ENCODE data around the gene RPS8. TPM values are rescaled to one million over a fixed set of nuclear protein-coding genes. Genes with fewer than 3 reads are reported as not detected.

Gene RPS8
- total and polyA plus RNA-seq, 2 of the 8 experiments (the other 6 are each of a cell fraction or from before 2014, with no cell fraction given): 2,261 to 2,407 TPM

GRCh38 chr1:44812822-44813543 lies 37.6 kb downstream of the RPS8 start:
- Histone ChIP-seq H3K79me2 (ENCODE audit: control insufficient read depth in 1 of 2, insufficient read depth in 2 of 2, low read length in 2 of 2) (no peaks in the 10 kb centered on the region), H2BK12ac (ENCODE audit: low read depth, low read length) (peak overlapping the region; percentile 55; the same call in 1 of the 2 replicates), H4K5ac (ENCODE audit: insufficient read length, low read depth, low read length) (no peak overlapping the region), H3K79me1 (ENCODE audit: low read depth, low read length) (no peaks in the 10 kb centered on the region), H4K91ac (replicated peaks; ENCODE audit: insufficient read length, low read length) (peak overlapping the region; percentile 77), H4K20me1 (replicated peaks in 1 of 2; ENCODE audit: control insufficient read depth in 1 of 2, insufficient read depth in 2 of 2, low read length in 2 of 2) (no peaks in the 10 kb centered on the region), H3K14ac (ENCODE audit: insufficient read length) (no peak overlapping the region), H2AFZ (ENCODE audit: low read length) (no peak overlapping the region; the same call in 1 of the 2 replicates), H3K9ac (replicated peaks in 1 of 4; ENCODE audit: extremely low read depth in 1 of 4, low read depth in 3 of 4, low read length in 3 of 4) (peak overlapping the region in 3 of 4 experiments; percentile 59 to 66 (median 61); a peak in 4 of 7 replicates), H3K27me3 (replicated peaks in 1 of 4; ENCODE audit: control insufficient read depth in 3 of 4, extremely low read depth in 1 of 4, insufficient read depth in 3 of 4, low read length in 3 of 4) (peaks cover 0 to 8% (median 1%) of the 10 kb centered on the region in 4 experiments; a peak in 4 of 7 replicates), H3K4me3 (ENCODE audit: extremely low read depth in 1 of 4, insufficient read depth in 2 of 4, low read depth in 3 of 4, low read length in 4 of 4) (peak overlapping the region; percentile 32 to 73 (median 64)), H3K4ac (replicated peaks; ENCODE audit: insufficient read length, low read depth, low read length) (peak overlapping the region; percentile 21), H3K23ac (ENCODE audit: insufficient read length) (no peak overlapping the region), H2BK20ac (ENCODE audit: low read length) (0 out of 2 replicates have a peak overlapping the region, but pooled peaks have one; percentile 18), H4K8ac (ENCODE audit: extremely low read depth, insufficient read depth, low read length) (peak overlapping the region; percentile 63), H3K4me2 (ENCODE audit: insufficient read depth in 1 of 2, low read depth in 2 of 2, low read length in 2 of 2) (peak overlapping the region; percentile 64 to 88), H3K56ac (replicated peaks; ENCODE audit: insufficient read length, low read depth, low read length) (no peak overlapping the region), H2BK15ac (ENCODE audit: low read length) (peak overlapping the region; percentile 88; the same call in 1 of the 2 replicates), H3K9me3 (ENCODE audit: insufficient read depth in 2 of 2, low read depth in 1 of 2, low read length in 1 of 2) (no peaks in the 10 kb centered on the region), H2AK5ac (ENCODE audit: low read depth, low read length) (no peak overlapping the region; the same call in 1 of the 2 replicates), H3K23me2 (ENCODE audit: low read depth, low read length) (peaks cover 6% of the 10 kb centered on the region; the same call in 1 of the 2 replicates), H3K4me1 (replicated peaks in 1 of 4; ENCODE audit: control insufficient read depth in 3 of 4, insufficient read depth in 4 of 4, low read length in 3 of 4) (peaks cover 8 to 26% (median 18%) of the 10 kb centered on the region in 4 experiments), H2BK120ac (replicated peaks; ENCODE audit: low read depth, low read length) (no peak overlapping the region), H3K18ac (ENCODE audit: extremely low read depth, low read length) (peak overlapping the region; percentile 95; the same call in 1 of the 2 replicates), H3K27ac (ENCODE audit: low read depth, low read length) (no peak overlapping the region), H3K36me3 (ENCODE audit: control insufficient read depth in 2 of 4, insufficient read depth in 4 of 4, low read length in 3 of 4) (no peaks in the 10 kb centered on the region; a peak in 1 of 8 replicates), H2BK5ac (ENCODE audit: low read depth, low read length) (0 out of 2 replicates have a peak overlapping the region, but pooled peaks have one; percentile 28)
- CTCF ChIA-PET (ENCODE audit: partially characterized antibody): interaction anchor here (0.6 to 6.0 kb wide), 12 partner anchors 9 to 535 kb away, joined by 3 to 51 read pairs (median 6); partner anchors contain the start of genes BEST4, HECTD3, PLK3 and UROD
- FAIRE-seq (no peak), DNase-seq (ENCODE audit: low read depth in 1 of 2, low spot score in 2 of 2) (peak in 1 of 2 experiments; percentile 78)
- POLR2A ChIA-PET (ENCODE audit: partially characterized antibody): interaction anchor here (0.9 to 19.2 kb wide), 20 partner anchors 7 to 490 kb away, joined by 3 to 547 read pairs (median 5); partner anchors contain the start of genes BEST4, BTBD19, DYNLT4 and EIF2B3
- TF ChIP-seq RNF2 (IDR thresholded peaks at IDR 0.05; ENCODE audit: borderline replicate concordance, low read depth, low read length, missing control alignments, poor library complexity, severe bottlenecking) (peak; percentile 41), E2F6 (IDR thresholded peaks at IDR 0.05) (0 out of 2 replicates have a peak, but pooled peaks have one; percentile 16), ATF2 (IDR thresholded peaks at IDR 0.05; ENCODE audit: low read length) (no peak), KDM4A (IDR thresholded peaks at IDR 0.05; ENCODE audit: low read depth, low read length, severe bottlenecking) (peak; percentile 76), MAFK (IDR thresholded peaks at IDR 0.05; ENCODE audit: low read depth, low read length) (no peak), SUZ12 (IDR thresholded peaks at IDR 0.05; ENCODE audit: low read length) (peak; percentile 46; the same call in 1 of the 2 replicates), PHF8 (conservative IDR thresholded peaks at IDR 0.05; ENCODE audit: low read depth, low read length) (0 out of 2 replicates have a peak, but pooled peaks have one; percentile 33)
- WGBS, 2 experiments (ENCODE audit: extremely low coverage in 1 of 2, insufficient coverage in 1 of 2, insufficient read length in 1 of 2, insufficient replicate concordance in 2 of 2, low coverage in 1 of 2, low lambda C conversion rate in 2 of 2, missing lambda C conversion rate in 1 of 2): 33% methylated on average over 37 of the region's 48 CpGs; no CpG with 5 or more reads in 1 of the 2 experiments
